GM19023 (cell line): ENCODE measurements around the gene MRPL43.
"Not testable (repeated sequence)": the region's sequence is repeated elsewhere in the genome, so short reads cannot be mapped to it uniquely, and the experiment has no call there.

Experiments
- ATAC-seq: cut with Tn5 transposase; IDR thresholded peaks from one replicate; pipeline ENCODE4 v1.9.1; 2021; ENCODE audit warnings: mild to moderate bottlenecking, moderate library complexity; ENCODE audit not compliant: unreplicated experiment

MRPL43 gene

GRCh38 chr10:100984672-100985177 lies 2.6 kb downstream of the MRPL43 start:
- ATAC-seq: no peak

GRCh38 chr10:100983868-100984671 lies 3.2 kb downstream of the MRPL43 start:
- ATAC-seq: no peak

DNA sequence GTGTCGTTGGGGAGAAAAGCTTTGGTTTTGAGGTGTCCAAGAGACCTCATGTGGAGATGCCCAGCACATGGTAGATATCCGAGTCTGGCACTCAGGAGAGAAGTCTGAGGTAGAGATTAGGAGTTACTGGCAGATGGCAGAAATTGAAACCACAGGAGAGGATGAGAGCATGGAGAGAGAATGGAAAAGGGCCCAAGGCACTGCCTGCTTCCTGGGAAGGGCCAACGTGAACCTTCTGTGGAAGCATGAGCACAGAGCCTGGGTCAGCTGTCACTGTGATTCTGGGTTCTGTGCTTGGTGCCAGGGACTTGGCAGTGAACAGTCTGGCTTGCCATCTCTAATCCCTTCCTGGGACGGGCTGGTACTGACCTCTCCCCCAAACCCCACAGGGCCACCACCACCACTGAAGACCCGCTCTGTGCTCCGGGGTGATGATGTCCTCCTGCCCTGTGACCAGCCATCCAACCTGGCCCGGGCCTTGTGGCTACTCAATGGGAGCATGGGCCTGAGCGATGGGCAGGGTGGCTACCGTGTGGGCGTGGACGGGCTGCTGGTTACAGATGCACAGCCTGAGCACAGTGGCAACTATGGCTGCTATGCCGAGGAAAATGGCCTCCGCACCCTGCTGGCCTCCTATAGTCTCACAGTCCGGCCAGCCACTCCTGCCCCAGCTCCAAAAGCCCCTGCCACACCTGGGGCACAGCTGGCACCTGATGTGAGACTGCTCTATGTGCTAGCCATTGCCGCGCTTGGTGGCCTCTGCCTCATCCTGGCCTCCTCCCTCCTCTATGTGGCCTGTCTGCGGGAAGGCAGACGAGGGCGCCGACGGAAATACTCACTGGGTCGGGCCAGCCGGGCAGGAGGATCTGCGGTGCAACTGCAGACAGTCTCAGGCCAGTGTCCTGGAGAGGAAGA lies 4.1 kb downstream of the MRPL43 start:
- no peak for ATAC-seq

GRCh38 chr10:100981178-100981772 lies 6.0 kb downstream of the MRPL43 start:
- no peak for ATAC-seq

DNA sequence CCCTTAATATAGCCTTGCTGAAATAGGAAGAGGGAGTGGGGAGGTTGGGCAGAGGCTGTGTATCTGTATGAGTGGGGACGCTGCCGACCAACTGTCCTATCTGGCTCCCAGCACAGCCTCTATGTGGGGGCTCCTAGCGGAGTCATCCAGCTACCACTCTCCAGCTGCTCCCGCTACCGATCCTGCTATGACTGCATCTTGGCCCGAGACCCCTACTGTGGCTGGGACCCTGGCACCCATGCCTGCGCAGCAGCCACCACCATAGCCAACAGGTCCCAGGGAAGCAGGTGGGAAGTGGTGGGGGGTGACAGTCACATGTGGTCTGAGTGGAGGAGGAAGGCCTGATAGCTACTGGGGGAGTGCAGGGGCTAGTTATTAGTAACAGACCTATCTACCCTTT lies 6.6 kb downstream of the MRPL43 start:
- ATAC-seq: no peak

DNA sequence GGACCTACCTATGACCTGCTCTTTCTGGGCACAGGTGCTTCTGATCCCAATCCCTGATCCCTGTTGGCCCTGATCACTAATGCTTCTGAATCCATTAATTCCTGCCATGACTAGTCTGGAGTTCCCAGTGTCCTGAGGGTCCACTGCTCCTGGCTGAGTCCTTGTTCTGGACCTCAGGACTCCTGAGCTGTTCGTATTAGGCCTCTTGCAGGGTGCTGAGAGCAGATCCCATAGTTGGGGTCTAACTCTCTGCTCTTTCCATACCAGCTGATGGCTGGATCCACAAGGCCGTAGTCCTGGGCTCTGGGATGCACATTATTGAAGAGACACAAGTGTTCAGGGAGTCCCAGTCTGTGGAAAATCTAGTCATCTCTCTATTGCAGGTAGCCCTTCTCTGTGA lies 7.0 kb downstream of the MRPL43 start:
- ATAC-seq: no peak

DNA sequence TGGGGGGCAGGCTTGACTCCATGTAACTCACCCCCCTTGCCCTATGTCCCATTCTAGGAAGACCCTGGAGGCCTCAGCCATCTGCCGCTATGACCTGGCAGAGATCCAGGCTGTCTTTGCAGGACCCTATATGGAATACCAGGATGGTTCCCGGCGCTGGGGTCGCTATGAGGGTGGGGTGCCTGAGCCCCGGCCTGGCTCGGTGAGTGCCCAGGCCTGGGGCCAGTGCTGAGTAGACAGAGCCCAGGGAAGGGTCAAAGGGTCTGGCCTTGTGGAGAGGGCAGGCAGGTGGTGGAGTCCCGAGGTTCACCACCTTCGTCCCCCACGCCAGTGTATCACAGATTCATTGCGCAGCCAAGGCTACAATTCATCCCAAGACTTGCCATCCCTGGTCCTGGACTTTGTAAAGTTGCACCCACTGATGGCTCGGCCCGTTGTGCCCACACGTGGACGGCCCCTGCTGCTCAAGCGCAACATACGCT lies 7.5 kb downstream of the MRPL43 start:
- no peak for ATAC-seq

GRCh38 chr10:100978901-100979195 lies 8.4 kb downstream of the MRPL43 start:
- no peak for ATAC-seq

- ATAC-seq: no peak
These were observed 9.0 kb downstream of the MRPL43 start for GRCh38 chr10:100978121-100978900.

DNA sequence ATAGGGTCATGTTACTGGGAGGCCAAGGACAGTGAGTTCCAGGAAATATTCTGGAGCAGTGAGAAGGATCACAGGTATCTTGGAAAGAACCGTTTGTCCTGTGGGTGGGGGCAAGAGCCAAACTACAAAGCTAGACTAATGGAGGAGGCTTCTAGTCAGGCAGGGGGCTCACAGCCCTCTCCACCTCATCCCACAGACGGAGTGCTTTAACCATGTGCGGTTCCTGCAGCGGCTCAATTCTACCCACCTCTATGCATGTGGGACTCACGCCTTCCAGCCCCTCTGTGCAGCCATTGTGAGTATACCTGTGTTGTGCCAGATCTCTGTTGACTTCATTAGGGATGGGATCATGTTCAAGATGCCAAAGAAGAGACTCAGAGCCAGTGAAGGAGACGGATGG lies 9.9 kb downstream of the MRPL43 start:
- ATAC-seq: no peak

DNA sequence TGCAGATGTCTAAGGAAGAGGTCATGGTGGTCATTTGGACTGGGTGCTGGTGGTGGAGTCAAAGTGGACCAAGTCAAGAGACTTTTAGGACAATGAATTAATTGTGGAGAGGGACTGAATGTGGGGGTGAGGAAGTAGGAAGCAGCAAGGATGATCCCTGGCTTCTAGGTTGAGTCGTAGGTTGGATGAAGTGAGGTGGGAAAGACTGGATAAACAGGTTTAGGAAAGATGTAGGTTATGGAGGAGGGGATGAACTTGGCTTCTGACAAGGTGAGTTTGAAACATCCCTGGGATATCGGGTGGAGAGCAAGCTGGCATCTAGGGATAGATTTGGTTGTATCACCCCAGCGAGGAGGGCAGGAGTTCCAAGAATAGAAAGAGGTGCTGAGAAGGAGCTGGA lies 10.4 kb downstream of the MRPL43 start:
- no peak for ATAC-seq

DNA sequence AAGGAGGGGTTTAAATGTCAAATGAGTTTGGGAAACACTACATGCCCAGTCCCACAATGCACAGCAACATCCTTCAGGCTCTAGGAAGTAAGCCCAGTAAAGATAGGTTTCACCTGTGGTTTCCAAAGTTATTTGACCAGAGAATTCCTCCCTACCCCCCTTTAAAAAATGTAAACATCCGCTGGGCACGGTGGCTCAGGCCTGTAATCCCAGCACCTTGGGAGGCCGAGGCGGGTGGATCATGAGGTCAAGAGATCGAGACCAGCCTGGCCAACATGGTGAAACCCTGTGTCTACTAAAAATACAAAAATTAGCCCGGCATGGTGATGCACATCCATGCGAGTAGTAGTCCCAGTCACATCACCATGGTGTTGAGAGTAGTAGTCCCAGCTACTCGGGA lies 11.9 kb downstream of the MRPL43 start:
- ATAC-seq: not testable (repeated sequence)

DNA sequence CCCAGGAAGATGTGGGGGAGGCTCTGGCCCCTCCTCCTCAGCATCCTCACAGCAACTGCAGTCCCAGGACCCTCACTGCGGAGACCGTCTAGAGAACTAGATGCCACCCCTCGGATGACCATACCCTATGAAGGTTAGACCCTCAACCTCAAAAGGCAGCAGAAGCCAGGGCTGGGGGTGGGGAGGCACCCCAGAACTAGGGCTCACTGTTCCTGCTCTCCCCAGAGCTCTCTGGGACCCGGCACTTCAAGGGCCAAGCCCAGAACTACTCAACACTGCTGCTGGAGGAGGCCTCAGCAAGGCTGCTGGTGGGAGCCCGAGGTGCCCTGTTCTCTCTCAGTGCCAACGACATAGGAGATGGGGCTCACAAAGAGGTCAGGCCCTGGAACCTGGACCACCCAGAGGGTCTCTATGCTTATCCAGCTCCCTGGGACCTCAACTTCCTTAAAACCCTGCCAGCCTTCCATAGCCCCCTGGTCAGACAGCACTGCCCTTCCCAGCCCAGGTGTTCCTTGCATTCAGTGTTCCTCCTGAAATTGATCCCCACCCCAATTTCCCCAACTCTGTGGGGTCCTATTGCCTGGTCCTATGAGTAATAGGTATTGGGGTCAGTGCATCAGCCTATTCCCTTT lies 14.3 kb downstream of the MRPL43 start:
- ATAC-seq: no peak

GRCh38 chr10:100972115-100972903 lies 15.0 kb downstream of the MRPL43 start:
- no peak for ATAC-seq

GRCh38 chr10:100970914-100971811 lies 16.1 kb downstream of the MRPL43 start:
- no peak for ATAC-seq

DNA sequence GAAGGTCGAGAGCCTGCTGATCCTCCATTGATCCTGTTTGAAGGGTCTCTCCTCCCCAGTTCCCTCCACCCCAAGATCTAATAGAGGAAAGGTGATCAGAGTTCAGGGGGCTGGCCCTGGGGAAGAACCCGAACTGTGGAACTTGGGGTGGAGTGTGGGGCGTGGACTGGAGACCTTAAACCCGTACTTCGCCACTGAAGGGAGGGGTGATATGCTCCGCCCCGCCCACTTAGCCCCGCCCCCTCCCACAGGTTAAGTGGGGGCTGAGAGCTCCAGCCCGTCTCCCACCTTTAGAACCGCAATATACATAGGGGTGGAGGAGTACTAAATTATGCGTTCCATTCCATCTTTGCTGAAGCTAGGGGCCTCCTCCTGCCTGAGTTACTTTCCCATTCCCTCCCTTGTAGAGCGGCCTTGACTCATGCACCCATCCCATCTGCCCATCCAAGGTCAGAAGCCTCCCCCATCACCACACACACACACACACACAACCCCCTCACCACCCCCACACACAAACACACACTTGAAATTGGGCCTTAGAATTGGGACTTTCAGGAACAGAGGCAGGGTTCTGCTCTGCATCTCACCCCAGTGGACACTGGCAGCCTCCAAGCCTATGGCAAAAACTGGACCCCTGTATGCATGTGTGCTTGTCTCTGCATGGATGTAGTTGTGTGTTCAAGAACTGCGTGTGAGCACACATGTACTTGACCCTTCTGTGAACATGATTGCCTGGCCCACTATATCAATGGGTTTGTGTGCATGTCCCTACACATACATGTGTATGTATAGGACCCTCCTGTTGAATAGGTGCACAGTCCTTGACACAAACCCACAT lies 17.0 kb downstream of the MRPL43 start:
- no peak for ATAC-seq
